Activated naive CD8-positive, alpha-beta T cell treated with anti-CD3 and anti-CD28 coated beads, Interleukin-2, amount 10 ng/mL, durations not matched to agents 7 days and 5 days (primary cell): Measurements from ENCODE around the gene SIRPB2. TPM values are rescaled to one million over a fixed set of nuclear protein-coding genes. Genes with fewer than 3 reads are reported as not detected.
A peak's percentile ranks its signal among the peaks of the same experiment; 100 is the strongest.

Experiments used
- ATAC-seq: fragments of 150-1000 bp; cut with Tn5 transposase; one replicate; pipeline ENCODE4 v1.10.0; 2021; ENCODE audit warnings: low read depth, moderate library complexity
- POLR2A ChIA-PET: fragments of 350-600 bp; sonication (Branson Sonifier 250); formaldehyde crosslinking; loops from one replicate; lab custom pipeline; 2021; ENCODE audit warnings: antibody characterized with exemption; lab: Charles Lee
- DNase-seq: peaks from one replicate; pipeline ENCODE4 v3.0.0; 2021
- H3K27ac Mint-ChIP-seq: one replicate; pipeline ENCODE4 v1.8.0; 2022; ENCODE audit warnings: mild to moderate bottlenecking, mixed read lengths
- H3K27me3 Mint-ChIP-seq: one replicate; pipeline ENCODE4 v1.8.0; 2022; ENCODE audit warnings: mild to moderate bottlenecking, moderate library complexity, mixed read lengths
- H3K36me3 Mint-ChIP-seq: one replicate; pipeline ENCODE4 v1.8.0; 2021; ENCODE audit warnings: mild to moderate bottlenecking, mixed read lengths
- H3K4me1 Mint-ChIP-seq: one replicate; pipeline ENCODE4 v1.8.0; 2021; ENCODE audit warnings: mixed read lengths
- H3K4me3 Mint-ChIP-seq: one replicate; pipeline ENCODE4 v1.8.0; 2022; ENCODE audit warnings: mild to moderate bottlenecking, moderate library complexity, mixed read lengths
- H3K9me3 Mint-ChIP-seq: one replicate; pipeline ENCODE4 v1.8.0; 2021; ENCODE audit warnings: mixed read lengths
- total RNA-seq, 2 experiments: library from RNA; stranded (reverse); gene quantifications; one replicate each; pipeline ENCODE4 v1.2.3, GENCODE V29; 2021

SIRPB2 gene
- total RNA-seq, 2 experiments from 2014 or later: not detected

DNA sequence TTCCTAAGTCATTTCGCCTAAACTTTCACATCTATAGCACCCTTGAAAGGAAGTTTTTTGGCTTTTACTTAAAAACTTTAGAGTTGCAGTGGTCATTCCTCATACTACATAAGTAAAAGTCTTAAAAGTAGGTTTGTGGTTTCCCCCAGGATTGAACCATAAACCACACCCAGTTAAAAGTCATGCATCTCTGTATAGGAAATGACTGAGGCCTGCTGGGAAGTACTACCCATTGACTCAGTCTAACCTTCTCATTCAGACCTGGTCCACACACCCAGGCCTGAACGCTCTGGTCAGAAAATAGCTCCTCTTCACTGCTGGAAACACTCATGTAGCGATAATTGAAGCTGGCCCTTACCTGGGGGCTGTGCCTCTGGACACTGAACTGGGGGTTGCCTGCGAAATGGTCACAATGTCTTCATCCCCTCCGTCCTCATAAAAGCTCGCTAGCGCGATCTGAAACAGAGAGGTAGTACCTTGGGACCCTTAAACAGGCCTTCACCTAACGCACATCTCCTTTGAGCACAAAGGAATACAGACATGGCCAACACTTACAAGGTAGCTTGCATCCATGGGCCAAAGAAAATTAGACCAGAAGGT lies 27.1 kb downstream of the SIRPB2 start:
- ATAC-seq (no peak), DNase-seq (no peak)
- Mint-ChIP-seq H3K4me3 (peak overlapping the region; percentile 15), H3K9me3 (no peaks in the 10 kb centered on the region), H3K27me3 (peaks cover 18% of the 10 kb centered on the region), H3K4me1 (peaks cover 41% of the 10 kb centered on the region), H3K27ac (peak overlapping the region; percentile 35), H3K36me3 (peaks cover 17% of the 10 kb centered on the region)
- POLR2A ChIA-PET: no interaction called here

DNA sequence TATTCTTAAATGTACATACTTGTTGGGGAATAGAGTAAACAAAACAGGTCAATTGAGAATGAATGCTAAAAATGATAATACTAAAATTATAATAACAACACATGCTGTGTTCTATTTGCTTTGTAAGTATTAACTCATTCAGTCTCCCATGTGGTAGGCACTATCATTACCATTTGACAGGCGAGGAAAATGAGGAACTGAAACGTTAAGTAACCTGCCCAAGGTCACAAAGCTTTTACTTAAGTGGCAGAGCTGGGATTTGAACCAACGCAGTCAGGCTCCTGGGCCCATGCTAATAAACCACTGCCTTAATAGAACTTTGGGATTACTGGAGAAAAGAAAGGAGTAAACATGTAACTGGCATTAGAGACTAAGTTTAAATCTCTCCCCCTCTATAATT lies 28.4 kb downstream of the SIRPB2 start:
- no peak for ATAC-seq
- Mint-ChIP-seq H3K27me3 (peaks cover 6% of the 10 kb centered on the region), H3K4me3 (no peak overlapping the region), H3K4me1 (peaks cover 39% of the 10 kb centered on the region), H3K27ac (no peak overlapping the region), H3K9me3 (no peaks in the 10 kb centered on the region), H3K36me3 (peaks cover 21% of the 10 kb centered on the region)
- POLR2A ChIA-PET: no interaction called here
- DNase-seq: no peak

DNA sequence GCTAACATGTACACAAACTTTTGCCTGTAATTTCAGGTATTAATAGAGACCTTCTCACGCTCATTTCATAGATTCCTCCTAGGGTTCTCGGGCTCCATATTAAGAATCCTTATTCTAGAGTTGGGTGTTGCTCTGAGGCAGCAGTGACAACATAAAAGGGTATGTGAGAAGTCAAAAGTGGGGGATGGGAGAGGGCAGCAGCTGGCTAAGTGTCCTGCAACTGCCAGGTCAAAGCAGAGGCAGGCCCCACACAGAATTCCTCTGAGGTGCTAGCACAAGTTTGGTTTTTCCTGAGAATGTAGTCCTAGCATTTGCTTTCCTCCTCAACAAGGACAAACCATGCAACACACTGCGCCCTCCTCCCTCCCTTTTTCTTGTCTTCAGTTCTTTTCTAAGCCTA lies 29.2 kb downstream of the SIRPB2 start:
- peaks cover 31% of the 10 kb centered on the region for H3K4me1 Mint-ChIP-seq
- H3K27me3 Mint-ChIP-seq: no peaks in the 10 kb centered on the region

DNA sequence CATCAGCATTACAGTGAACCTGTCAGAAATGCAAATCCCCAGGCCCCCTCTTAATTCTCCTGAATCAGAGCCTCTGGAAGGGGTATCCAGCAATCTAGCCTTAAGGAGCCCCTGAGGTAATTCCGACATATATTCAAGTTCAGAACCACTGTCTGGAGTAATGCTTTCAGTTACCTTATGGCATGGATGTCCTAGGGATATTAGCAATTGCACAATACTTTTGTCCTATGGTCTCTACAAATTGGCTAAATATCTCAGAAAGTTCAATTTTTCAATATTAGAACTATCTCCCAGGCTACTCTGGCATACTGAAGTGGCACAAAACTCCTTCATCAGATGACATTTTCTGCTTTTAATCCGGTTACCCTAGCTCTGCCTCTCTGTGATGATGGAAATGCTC lies 30.9 kb downstream of the SIRPB2 start:
- Mint-ChIP-seq H3K27ac (no peak overlapping the region), H3K4me3 (no peak overlapping the region), H3K9me3 (no peaks in the 10 kb centered on the region), H3K36me3 (peaks cover 23% of the 10 kb centered on the region), H3K27me3 (no peaks in the 10 kb centered on the region), H3K4me1 (peaks cover 23% of the 10 kb centered on the region)
- ATAC-seq (no peak), DNase-seq (no peak)
- POLR2A ChIA-PET: no interaction called here

More for the DNA sequence above, 29.2 kb downstream of the SIRPB2 start:
- DNase-seq (no peak), ATAC-seq (no peak)
- POLR2A ChIA-PET: no interaction called here
- H3K4me3 Mint-ChIP-seq: no peak overlapping the region
- no peak overlapping the region for H3K27ac Mint-ChIP-seq
- peaks cover 22% of the 10 kb centered on the region for H3K36me3 Mint-ChIP-seq
- no peaks in the 10 kb centered on the region for H3K9me3 Mint-ChIP-seq

DNA sequence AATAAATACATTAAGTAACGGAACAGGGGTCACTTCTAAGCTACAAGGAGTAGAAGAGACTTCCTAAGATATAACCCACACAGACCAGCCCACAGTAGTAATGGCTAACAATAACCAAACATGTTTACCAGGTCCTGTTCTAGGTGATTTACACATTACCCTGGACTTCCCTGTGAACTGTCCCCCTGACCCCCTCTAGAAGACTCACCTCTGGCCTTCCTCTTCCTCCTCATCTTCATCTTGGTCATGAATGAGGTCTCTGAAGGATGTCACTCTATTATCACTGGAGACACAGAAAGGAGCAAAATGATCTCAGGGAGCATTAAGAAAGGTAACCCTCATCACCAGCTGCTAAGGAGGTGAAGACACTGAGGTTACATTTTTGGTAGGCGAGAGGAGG lies 33.2 kb downstream of the SIRPB2 start:
- Mint-ChIP-seq H3K4me1 (peaks cover under 1% of the 10 kb centered on the region), H3K9me3 (no peaks in the 10 kb centered on the region), H3K36me3 (peaks cover 35% of the 10 kb centered on the region), H3K27me3 (no peaks in the 10 kb centered on the region), H3K4me3 (no peak overlapping the region), H3K27ac (no peak overlapping the region)
- POLR2A ChIA-PET: no interaction called here
- ATAC-seq (no peak), DNase-seq (no peak)

DNA sequence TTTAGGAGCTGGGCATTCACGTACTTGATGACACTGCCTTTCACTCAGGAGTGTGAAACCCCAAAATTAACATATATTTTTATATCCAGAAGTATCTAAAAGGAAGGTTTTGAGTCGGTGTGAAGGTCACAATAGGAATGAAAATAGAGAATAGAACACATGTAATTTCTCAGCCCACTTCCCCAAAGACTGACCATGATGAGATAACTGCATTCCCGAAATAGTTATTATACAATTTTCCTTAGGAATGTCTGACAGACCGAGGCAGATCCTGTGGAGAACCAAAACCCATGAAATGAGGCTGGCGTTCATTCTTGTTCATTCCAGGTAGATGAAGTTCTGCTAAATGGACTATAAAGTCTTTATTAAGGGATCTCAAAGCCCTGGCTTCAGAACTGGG lies 34.9 kb downstream of the SIRPB2 start:
- no peak overlapping the region for H3K27ac Mint-ChIP-seq
- POLR2A ChIA-PET: no interaction called here
- H3K9me3 Mint-ChIP-seq: peaks cover under 1% of the 10 kb centered on the region
- DNase-seq: no peak
- H3K36me3 Mint-ChIP-seq: peaks cover 50% of the 10 kb centered on the region
- no peak overlapping the region for H3K4me3 Mint-ChIP-seq
- no peaks in the 10 kb centered on the region for H3K27me3 Mint-ChIP-seq
- H3K4me1 Mint-ChIP-seq: no peaks in the 10 kb centered on the region
- no peak for ATAC-seq

DNA sequence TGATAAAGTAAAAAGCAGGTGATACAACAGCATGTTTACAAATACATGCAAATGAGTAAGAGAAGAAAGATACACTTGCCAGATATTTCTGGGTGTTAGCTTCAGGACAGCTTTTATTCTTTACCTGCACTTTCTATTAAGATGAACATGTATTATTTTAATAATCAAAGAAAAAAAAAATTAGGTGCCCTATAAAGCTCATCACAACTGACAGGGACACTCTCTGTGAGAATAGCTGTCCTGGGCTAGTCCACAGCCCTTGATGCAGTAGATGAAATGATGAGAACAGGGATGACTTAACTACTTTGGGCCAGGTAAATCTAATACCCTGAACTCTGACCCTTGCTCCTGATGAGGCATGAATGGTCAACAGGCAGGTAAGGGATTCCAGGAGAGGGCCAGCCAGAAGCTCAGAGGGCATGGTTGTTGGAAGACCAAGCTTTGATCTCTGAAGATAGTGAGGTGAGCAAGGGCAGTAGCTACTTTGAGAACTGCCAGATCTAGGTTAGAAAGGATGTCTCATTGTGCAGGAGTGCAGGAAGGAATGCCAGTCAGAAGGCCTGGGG lies 40.2 kb downstream of the SIRPB2 start:
- Mint-ChIP-seq H3K4me1 (no peaks in the 10 kb centered on the region), H3K36me3 (peaks cover 56% of the 10 kb centered on the region), H3K4me3 (no peak overlapping the region), H3K27ac (no peak overlapping the region), H3K9me3 (peaks cover 3% of the 10 kb centered on the region), H3K27me3 (no peaks in the 10 kb centered on the region)
- DNase-seq (no peak), ATAC-seq (no peak)
- POLR2A ChIA-PET: no interaction called here

DNA sequence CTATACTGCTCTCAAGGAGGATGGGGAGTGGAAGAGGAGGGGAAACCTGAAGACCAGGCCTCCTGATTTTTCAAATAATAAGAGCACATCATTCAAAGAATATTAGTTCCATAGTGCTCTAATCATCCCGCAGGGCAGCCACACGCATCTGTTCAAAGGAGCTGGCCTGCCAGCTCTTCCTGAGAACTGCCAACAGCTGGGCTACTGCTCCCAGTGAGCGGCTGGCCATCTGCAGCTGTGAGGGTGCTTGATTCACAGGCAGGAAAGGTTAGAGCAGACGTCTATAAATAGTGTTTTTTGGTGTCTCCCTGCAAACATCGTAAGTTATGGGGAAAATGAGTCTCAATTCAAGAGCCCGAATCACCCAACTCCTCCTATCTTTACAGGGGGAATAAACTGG lies 41.9 kb downstream of the SIRPB2 start:
- ATAC-seq: no peak
- H3K27me3 Mint-ChIP-seq: no peaks in the 10 kb centered on the region
- H3K4me1 Mint-ChIP-seq: no peaks in the 10 kb centered on the region
- POLR2A ChIA-PET: no interaction called here
- H3K27ac Mint-ChIP-seq: no peak overlapping the region
- no peak for DNase-seq
- peaks cover 52% of the 10 kb centered on the region for H3K36me3 Mint-ChIP-seq
- H3K9me3 Mint-ChIP-seq: peaks cover 3% of the 10 kb centered on the region
- no peak overlapping the region for H3K4me3 Mint-ChIP-seq

DNA sequence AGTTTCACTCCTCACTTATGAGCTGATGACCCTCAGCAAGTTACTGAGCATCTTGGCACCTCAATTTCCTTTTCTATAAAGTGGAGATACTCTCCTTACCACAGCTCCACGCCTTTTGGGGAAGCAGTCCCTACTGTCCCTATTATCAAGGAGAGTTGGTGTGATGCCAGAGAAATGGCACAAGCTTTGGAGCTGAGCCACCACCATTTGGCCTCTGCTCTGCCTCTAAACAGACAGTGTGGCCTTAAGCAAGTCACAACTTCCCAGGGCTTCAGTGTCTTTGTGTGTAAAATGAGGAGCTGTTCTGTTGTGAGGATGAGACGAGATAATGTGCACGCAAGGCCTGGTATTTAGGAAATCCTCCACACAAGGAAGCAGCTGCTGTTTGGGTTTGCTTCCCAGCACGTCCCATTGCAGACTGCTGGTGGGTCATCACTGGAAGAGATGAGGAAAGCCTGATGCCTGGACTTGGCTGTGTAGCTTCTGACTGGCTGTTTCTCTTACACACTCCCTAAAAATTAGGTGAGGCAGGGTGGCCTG lies 43.1 kb downstream of the SIRPB2 start:
- no peak for ATAC-seq
- H3K27me3 Mint-ChIP-seq: no peaks in the 10 kb centered on the region
- no peak overlapping the region for H3K4me3 Mint-ChIP-seq
- DNase-seq: no peak
- peaks cover 3% of the 10 kb centered on the region for H3K9me3 Mint-ChIP-seq
- no peak overlapping the region for H3K27ac Mint-ChIP-seq
- no peaks in the 10 kb centered on the region for H3K4me1 Mint-ChIP-seq
- peaks cover 53% of the 10 kb centered on the region for H3K36me3 Mint-ChIP-seq
- POLR2A ChIA-PET: no interaction called here

DNA sequence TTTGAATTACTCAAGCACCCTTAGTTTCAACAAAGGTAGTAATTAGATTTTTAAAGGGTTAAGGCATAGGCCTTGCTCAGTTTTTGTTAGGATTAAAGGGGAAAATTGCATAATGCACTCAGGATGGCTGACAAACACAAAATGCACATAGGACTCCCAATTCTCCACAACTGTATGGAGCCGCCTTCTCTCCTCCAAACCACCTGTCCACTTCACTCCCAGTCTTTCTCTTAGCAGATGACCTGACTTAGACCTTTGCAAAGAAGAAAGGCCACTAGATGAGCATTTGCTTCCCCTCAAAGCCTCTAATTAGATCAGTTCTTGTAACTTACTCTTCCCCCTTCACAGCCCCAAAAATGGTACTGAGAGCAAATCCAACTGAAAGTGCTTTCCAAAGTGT lies 44.7 kb downstream of the SIRPB2 start:
- Mint-ChIP-seq H3K9me3 (peaks cover 3% of the 10 kb centered on the region), H3K4me3 (no peak overlapping the region), H3K36me3 (peaks cover 42% of the 10 kb centered on the region), H3K27ac (peak overlapping the region; percentile 33), H3K4me1 (peaks cover 2% of the 10 kb centered on the region), H3K27me3 (no peaks in the 10 kb centered on the region)
- ATAC-seq (no peak), DNase-seq (no peak)
- POLR2A ChIA-PET: no interaction called here

DNA sequence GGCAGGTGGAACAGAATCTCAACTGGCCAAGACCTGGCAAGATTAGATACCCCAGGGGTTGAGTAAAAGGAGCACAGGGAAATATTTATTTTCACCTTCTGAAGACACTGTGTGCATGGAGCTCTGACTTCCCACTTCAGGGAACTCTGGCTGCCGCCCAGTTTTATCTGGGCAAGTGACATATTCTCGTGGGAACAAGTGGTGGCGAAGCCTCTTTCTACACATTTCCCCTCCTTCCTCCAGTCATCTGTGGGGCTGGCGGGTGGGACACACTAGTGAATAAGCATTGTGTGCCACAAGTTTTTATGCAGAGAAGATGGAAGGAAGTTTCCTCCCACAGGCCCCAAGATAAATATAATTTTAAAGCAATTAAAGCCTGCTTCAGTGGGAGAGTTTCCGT lies 48.1 kb downstream of the SIRPB2 start:
- DNase-seq (no peak), ATAC-seq (no peak)
- POLR2A ChIA-PET: no interaction called here
- H3K27me3 Mint-ChIP-seq: no peaks in the 10 kb centered on the region
- H3K4me3 Mint-ChIP-seq: no peak overlapping the region
- H3K9me3 Mint-ChIP-seq: no peaks in the 10 kb centered on the region
- H3K36me3 Mint-ChIP-seq: peaks cover 29% of the 10 kb centered on the region
- H3K4me1 Mint-ChIP-seq: peaks cover 15% of the 10 kb centered on the region
- H3K27ac Mint-ChIP-seq: no peak overlapping the region

DNA sequence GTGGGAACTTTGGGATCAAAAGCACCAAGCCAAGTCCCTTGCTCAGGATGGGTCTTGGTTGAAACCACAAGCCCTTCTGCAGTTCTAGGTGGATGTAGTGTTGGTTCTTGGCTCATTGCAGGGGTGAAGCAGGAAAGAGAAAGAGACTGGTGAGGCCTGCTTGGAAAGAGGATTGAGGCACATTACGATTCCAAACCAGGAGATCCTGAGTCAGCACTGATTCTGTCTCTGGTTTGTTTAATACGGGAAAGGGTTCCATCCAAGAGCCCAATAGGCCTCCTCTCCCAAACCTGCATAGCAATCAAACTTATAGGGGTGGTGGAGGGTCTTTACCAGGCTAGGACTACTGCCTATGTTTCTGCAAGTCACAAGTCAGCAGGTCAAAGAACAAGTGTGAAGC lies 48.9 kb downstream of the SIRPB2 start:
- Mint-ChIP-seq H3K27me3 (no peaks in the 10 kb centered on the region), H3K27ac (no peak overlapping the region), H3K36me3 (peaks cover 25% of the 10 kb centered on the region), H3K4me1 (peaks cover 16% of the 10 kb centered on the region), H3K4me3 (no peak overlapping the region), H3K9me3 (no peaks in the 10 kb centered on the region)
- ATAC-seq: no peak
- POLR2A ChIA-PET: no interaction called here
- DNase-seq: no peak

DNA sequence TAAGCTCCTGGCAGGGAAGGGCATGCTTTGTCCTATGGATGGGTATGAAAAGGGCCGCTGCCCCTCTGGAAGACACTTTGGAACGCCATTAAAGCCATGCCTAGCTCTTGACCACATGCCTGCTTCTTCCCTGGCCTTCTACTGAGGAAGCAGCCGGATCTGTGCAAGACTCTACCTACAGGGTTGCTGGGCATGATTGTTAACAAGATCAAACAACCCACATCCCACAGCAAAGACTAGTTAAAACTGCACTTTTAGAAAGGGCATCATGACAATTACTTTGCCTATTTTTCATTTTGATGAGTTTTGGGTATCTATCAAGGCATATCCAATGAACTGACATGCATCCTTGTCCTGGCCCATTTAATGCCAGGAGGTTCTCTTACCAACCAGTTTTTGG lies 50.1 kb downstream of the SIRPB2 start:
- Mint-ChIP-seq H3K27ac (no peak overlapping the region), H3K4me1 (peaks cover 18% of the 10 kb centered on the region), H3K4me3 (no peak overlapping the region), H3K27me3 (no peaks in the 10 kb centered on the region), H3K9me3 (no peaks in the 10 kb centered on the region), H3K36me3 (peaks cover 20% of the 10 kb centered on the region)
- DNase-seq (no peak), ATAC-seq (no peak)
- POLR2A ChIA-PET: no interaction called here

DNA sequence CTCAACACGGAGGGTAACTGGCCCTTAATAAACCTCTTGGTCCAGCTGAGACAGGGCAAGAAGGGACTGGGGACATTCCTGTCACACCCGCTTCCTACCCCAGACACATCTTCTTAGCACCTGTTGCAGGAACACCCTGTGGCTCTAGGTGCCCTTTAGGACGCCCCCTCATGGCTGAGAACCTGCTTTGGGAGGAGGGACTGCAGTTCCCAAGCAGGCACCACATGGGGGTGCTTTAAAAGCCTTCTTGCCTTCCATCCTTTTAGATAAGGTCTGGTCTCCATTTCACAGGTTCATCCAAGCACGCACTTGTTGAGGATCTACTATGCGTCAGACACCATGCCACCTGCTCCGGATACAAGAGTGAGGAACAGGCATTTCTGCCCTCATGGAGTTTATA lies 51.2 kb downstream of the SIRPB2 start:
- POLR2A ChIA-PET: no interaction called here
- no peak for ATAC-seq
- H3K9me3 Mint-ChIP-seq: no peaks in the 10 kb centered on the region
- H3K4me3 Mint-ChIP-seq: no peak overlapping the region
- H3K27me3 Mint-ChIP-seq: no peaks in the 10 kb centered on the region
- H3K27ac Mint-ChIP-seq: no peak overlapping the region
- DNase-seq: no peak
- peaks cover 25% of the 10 kb centered on the region for H3K4me1 Mint-ChIP-seq
- peaks cover 15% of the 10 kb centered on the region for H3K36me3 Mint-ChIP-seq
